HG03025 (cell line): Measurements from ENCODE around the gene TEKT5.
"Not testable (repeated sequence)": the region's sequence is repeated elsewhere in the genome, so short reads cannot be mapped to it uniquely, and the experiment has no call there.

Experiments used
- ATAC-seq: cut with Tn5 transposase; IDR thresholded peaks from one replicate; pipeline ENCODE4 v1.9.1; 2021; ENCODE audit warnings: mild to moderate bottlenecking, moderate library complexity; ENCODE audit not compliant: unreplicated experiment, low FRiP score

TEKT5 gene

DNA sequence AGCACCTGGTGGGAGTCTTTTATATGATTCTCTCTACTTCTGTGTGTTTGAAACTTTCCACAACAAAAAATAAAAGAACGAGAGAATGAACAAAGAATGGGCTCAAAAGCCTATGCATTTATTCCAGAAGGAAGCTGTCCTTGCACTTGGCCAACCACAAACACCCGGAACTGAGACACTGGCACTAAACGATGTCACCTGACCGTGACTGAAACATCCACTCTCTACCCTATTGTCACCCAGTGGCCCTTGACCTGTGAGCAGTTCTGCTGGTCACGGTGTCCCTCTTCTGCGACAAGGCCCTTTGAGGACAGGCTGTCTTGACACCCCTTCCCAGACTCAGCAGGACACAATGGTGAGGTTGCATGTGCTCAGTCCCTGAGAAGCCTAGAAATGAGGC, 56.6 kb downstream of the TEKT5 start:
- ATAC-seq = no peak

DNA sequence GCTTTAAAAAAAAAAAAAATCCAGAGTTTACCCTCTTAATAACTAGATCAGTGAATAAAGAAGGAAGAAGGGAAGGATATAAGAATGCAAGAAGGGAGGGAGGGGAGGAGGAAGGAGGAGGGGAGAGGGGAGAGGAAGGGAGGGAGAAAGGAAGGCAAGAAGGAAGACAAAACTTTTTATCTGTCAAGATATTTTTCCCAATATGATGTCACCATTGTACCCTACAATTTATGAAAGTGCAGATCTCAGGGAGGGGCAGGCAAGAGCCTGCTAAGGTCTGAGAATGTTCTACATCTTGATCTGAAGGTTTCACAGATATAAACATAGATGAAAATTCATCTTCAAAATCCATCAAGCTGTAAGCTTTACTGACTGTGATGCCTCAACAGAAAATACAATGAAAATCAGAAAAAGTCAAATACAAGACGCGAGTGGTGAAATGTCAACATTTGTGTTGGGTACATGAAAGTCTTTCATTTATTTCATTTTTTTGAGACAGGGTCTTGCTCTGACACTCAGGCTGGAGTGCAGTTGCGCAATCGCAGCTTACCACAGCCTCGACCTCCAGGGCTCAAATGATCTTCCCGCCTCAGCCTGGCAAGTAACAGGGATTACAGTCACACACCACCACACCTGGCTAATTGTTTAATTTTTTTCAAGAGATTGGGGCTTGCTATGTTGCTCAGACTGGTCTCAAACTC, 57.2 kb downstream of the TEKT5 start:
- no peak for ATAC-seq

DNA sequence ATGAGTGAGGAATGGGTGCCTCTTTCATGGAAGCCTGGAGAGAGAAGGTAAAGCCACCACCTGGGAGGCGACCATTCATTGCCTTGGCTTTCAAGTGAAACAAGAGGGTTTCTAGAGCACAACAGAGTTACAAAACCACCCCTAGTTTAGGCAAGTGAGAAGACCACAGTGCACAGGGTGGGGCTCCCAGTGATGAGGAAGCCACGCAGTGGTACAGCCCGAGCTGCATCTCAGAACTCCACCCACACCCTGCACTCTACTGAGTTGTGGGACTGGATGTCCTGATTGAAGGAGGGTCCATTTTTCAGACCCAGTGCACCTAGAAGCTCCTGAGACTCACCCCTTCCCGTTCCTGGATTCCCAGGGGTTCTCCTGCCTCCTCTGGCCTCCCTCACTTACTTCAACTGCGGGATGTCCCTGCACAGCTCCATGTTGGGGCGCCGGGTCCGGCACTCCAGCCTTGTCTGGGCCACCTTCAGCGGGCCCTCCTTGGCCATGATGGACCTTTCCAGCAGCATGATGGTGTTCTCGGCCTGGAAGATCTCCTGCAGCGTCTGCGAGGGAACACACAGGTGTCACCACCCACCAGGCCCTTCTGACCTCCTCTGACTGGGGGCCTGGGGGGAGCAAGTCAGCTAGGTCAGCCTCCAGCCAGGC, 59.2 kb downstream of the TEKT5 start:
- no peak for ATAC-seq

DNA sequence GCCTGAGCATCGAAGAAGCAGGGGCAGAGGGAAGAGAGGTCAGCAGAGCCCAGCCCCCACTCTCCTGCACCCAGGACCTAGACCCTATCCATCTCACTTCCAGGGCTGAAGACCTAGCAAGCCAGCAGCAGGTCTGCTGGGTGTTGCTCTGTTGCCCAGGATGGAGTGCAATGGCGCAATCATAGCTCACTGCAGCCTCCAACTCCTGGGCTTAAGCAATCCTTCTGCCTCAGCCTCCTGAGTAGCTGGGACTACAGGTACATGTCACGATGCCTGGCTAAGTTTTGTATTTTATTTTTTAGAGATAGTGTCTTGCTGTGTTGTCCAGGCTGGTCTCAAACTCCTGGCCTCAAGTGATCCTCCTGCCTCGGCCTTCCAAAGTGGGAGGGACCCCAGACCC, 61.3 kb downstream of the TEKT5 start:
- not testable (repeated sequence) for ATAC-seq

DNA sequence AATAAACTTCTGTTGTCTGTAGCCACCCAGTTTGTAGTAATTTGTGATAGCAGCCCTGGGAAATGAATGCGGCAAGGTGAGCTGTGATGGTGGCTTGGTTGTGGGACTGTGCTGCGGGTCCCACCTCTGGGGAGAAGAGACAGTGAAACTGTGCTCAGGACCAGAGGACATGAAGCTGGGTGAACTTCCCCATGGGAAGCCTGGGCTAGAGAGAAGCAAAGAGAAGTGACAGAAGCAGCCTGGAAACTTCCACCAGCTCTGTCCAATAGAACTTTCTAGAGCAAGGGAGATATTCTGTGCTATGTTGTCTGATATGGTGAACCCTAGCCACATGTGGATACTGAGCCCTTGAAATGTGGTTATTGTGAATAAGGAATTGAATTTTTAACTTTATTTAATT, 62.8 kb downstream of the TEKT5 start:
- no peak for ATAC-seq

DNA sequence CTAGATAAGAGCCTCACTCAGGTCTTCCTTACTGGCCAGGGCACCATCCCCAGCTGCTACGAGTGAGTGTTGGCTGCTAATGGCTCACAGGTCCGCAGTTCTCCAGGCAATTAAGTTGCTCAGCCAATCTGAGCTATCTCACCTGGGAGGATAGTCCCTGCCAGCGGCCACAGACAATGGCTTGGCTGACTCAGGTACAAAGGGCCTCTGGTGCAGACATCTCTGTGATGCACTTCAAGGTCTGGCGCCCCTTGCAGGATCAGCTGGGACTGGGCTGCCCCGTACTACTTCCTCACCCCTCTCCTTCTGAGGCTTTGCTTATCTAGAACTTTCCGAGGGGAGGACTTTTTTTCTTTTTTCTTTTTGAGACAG, 65.2 kb downstream of the TEKT5 start:
- no peak for ATAC-seq

DNA sequence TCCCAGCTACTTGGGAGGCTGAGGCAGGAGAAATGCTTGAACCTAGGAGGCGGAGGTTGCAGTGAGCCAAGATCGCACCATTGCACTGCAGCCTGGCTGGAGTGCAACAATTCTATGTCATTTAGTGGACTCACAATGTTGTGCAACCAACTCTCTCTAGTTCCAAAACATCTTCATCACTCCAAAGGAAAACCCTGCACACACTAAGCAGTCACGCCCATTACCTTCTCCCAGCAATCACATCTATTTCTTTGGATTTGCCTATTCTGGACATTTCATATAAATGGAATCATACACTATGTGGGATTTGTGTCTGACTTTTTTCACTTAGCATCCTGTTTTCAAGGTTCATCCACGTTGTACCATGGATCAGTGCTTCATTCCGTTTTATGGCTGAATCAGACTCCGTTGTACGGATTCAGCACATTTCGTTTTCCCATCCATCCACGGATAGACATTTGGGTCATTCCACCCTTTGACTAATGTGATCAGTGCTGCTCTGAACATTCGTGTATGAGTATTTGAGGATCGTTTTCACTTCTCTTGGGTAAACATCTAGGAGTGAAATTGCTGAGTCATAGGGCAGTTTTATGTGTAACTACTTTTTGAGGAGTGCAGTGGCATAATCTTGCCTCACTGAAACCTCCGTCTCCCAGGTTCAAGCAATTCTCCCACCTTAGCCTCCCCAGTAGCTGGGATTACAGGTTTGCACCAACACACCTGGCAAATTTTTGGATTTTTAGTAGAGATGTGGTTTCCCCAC, 69.0 kb downstream of the TEKT5 start:
- no peak for ATAC-seq

DNA sequence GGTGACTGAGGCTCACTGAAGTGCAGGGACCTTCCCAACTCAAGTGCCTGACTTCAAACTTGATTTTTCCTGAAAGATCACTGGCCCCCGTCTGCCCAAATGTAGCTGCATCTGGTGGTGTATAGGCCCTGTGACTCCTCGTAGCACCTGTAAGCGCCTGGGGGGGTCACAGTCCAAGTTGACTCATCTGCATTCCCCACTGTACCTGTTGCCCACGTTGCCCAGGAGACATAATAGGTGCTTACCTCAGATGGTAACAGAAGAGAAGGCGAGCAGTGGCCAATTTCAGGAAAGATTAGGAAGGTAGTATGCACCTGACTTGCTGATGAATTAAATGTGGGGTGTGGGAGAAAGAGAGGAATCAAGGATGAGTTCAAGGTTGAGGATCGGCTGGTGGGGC, 70.2 kb downstream of the TEKT5 start:
- ATAC-seq = no peak

DNA sequence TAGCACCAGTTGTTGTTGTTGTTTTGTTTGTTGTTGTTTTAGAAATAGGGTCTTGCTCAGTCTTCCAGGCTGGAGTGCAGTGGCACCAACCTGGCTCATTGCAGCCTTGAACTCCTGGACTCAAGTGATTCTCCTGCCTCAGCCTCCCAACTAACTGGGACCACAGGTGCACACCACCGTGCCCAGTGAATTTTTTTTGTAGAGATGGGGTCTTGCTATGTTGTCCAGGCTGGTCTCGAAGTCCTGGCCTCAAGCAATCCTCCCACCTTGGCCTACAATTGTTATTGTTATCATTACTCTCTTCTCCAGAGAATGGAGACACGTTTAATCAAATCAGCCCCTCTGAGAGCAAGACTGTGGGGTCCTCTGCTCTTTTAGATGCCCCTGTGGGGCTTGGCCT, 71.7 kb downstream of the TEKT5 start:
- ATAC-seq = no peak

DNA sequence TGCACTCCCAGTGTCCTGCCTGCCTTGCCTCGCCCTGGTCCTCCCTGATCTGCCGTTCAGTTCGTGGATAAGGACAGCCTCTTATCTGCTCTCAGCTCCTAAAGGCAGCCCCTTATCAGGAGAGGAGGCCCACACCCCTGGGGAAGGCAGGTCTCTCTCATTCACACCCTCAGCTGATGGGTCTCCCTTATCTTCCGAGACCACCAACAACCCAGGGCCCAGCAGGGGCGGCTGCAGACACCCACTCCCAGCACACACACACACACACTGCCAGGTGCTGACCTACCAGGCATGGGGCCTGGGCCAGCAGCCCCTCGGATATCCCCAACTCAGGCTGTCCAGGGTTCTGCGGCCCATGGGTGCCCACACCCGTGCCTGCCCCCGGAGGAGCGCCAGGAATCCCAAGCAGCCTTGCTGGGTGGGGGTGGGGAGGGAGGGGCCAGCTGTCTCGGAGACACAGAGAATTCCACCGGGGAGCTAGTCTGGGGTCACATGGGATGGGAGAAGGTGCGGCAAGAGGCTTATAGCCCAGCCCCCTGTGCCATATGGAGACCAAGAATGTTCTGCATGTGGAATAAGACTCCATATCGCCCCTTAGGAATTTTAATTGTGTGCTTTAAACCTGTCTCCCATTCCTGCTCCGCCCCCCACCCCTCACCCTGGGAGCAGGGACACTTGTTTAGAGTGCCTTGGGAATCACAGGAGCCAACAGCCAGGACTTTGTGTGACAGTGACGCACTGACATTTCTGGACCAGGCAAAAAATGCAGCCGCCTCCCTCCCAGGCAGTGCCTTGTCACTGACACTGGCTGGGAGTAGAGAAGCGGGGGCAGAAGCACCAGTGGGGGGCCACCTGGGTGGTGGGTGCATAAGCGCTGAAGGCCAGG, 72.5 kb downstream of the TEKT5 start:
- no peak for ATAC-seq

DNA sequence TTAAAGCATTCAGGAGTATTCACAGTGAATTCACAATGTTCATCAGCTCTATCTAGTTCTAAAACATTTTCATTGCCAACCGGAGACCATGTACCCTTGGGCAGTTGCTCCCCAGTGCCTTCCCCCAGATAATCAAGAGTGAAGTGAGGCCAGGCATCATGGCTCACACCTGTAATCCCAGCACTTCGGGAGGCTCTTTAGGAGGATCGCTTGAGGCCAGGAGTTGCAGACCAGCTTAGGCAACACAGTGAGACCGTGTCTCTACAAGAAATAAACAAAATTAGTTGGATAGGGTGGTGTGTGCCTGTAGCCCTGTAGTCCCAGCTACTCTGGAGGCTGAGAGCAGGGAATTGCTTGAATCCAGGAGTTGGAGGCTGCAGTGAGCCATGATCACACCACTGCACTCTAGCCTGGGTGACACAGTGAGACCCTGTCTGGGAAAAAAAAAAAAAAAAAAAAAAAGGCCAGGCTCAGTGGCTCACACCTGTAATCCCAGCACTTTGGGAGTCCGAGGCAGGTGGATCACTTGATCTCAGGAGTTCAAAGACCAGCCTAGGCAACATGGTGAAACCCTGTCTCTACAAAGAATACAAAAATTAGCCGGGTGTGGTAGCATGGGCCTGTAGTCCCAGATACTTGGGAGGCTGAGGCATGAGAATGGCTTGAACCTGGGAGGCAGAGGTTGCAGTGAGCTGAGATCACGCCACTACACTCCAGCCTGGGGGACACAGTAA, 73.3 kb downstream of the TEKT5 start:
- not testable (repeated sequence) for ATAC-seq

DNA sequence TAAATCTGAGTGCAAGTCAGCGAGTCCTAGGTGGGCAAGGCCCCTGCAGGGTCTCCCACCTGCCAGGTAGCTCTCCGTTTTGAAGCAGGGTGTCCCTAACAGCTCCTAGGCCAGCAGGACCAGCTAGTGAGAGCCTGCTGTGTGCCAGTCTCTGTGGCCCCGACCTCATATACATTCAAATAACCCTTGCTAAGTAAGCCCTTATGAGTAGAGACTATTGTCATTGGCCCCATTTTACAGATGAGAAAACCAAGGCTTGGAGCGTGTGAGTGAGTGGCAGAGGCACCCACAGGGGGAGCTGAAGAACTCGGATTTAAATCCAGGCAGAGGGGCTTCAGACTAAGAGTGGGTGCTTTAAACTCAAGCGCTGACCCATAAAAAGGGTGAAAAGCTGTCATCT, 74.6 kb downstream of the TEKT5 start:
- ATAC-seq = no peak

DNA sequence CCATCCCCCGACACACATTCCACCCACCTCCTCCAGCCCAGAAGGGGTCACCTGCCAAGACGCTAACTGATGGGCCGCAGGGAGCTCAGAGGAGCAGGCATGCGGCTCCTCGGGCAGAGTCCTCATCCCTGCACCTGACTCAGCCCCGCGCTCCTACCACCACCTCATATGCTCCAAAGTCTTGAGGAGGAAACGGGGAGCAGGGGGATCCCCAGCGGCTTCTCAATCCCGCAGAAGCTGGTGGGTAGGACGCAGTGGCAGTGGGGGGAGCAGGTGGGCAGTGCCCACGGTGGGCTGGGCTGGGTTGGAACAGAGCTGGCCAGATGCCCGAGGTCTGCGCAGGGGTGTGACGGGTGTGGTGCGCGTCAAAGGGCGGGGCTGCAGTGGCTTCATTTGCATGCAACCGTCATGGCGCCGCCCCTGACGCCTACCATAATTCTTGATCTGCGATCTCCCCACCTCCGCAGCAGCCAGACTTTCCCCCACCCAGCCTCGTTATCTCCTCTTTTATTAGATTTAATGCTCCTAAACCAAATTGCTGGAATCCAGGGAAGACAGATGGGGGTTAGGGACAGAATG, 75.4 kb downstream of the TEKT5 start:
- ATAC-seq = no peak

DNA sequence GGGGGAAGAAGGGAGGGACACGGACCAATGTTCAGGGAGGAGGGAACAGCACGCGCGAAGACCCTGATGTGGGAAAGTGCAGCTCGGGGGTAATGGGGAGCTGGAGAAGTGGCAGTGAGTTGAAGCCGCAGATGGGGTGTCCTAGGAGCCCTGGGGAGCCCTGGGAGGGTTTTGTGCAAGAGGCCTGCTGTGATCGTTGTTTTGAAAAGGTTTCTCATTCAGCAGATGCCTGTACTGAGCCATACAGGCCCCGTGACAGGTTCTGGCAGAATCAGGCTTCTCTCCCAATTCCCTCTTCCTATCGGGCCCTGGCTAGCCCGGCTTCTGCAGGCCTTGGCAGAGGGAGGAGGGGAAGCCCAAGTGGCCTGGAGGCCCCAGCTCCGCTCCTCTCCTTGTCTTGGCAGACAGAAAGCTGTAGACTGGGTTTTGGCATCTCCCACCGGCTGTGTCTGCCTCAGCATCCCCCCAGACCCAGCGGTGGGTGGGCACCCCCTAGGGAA, 76.0 kb downstream of the TEKT5 start:
- no peak for ATAC-seq

DNA sequence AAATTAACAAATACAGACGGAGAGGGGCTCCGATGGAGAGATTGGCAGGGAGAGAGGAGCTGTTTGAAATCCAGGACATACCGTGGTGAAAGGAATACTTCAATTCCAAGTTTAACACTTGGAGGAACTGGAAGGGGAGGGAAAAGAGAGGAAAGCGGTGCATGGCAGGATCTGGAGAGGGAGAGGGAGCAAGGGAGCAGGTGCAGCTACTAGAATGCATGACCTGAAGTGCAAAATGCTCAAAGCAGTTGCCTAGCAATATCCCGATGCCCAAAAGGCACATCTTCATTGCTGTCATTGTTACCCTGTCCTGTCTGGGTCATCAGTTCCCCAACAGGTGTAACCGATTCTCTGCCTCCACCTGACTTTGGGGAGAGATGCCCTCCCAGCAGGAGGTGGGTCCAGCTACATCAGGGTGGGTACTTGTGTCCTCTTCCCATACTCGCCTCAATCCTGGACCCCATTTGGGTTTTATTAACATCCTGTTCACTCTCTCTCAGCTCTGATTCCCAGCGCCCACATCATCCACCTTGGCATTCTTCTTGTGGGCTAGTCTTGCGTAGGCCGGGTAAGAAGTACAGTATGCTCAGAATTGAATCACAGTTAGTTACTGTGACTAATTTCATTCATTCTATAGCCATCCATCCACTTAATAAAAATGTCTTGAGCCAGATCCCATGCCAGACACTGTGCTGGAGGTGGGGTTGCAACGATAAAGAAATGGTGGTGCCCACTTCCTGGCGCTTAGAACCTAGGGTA, 76.9 kb downstream of the TEKT5 start:
- ATAC-seq = no peak

DNA sequence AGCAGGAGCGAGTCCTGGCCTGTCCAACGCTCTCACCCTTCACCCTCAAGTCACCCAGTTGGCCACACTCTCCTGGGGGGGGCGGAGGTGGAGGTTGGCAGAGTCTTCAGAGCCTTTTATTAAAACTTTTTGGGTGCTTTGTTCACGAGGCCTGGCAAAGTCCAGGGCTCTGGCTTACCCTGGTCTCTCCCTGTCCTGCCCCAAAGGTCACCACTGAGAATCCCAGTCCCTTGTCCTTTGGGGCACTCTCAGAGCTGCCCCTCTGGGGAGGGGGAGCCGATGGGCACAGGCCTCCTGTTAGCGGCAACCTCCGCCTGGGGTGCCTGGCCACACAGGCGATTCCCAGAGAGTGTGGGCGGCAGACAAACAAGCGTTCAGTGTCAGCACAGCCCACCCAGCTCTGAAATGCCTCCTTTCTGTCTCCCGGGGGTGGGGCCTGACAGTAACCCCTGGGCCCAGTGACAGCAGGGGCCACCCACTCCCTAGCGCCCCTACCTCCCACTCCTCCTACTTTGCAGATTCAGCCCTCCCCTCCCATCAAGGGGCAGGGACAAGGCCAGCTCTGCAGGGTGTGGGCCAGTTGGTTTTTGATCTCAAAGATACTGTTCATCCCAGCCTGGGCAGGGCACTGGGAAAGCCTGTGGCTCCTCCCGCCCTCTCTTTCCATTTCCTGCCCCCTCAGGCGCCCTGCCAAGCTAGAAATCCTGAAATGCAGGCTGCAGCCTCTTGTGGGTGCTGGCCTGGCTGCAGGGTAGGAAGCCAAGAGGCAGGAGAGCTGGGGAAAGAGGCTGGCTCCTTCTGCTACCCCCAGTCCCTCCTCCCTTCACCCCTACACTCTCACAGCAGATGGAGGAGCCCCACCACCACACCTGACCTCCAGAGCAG, 77.7 kb downstream of the TEKT5 start:
- no peak for ATAC-seq

DNA sequence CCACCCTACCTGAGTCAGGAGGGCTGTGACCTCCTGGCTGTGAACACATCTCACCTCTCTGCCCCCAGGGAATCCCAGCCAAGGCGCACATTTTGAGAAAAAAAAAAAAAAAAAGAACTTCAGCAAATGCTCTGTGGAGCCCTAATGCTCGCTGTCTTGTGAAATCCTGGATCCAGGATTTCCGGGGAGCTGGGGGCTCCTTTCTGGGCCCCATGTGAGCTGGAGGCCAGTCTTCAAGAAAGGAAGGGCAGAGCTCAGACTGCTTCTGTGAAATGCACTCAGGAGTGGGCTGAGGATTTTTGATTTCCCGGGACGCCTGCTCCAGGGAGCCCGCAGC, 78.3 kb downstream of the TEKT5 start:
- ATAC-seq = no peak

DNA sequence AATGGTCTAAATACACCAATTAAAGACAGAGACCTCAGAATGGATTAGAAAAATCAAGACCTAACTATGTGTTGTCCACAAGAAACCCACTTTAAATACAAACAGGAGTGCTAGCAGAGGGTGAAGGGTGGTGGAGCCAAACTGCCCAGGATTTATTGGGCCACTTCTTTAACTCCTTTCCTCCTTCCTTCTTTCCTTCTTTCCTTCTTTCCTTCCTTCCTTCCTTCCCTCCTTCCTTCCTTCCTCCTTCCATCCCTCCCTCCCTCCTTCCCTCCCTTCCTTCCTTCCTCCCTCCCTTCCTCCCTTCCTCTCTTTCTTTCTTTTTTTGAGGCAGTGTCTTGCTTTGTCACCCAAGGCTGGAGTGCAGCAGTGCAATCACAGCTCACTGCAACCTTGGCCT, 80.0 kb downstream of the TEKT5 start:
- no peak for ATAC-seq
